Ishikawa (cell line): Measurements from ENCODE around the gene LHFPL2.

Experiments used
- CEBPB ChIP-seq: IDR thresholded peaks from 2 replicates; pipeline ENCODE4 v1.6.1; 2012
- CREB1 ChIP-seq: IDR thresholded peaks from 2 replicates; pipeline ENCODE4 v1.6.1; 2012; ENCODE audit warnings: low read depth
- EGR1 ChIP-seq: IDR thresholded peaks from 2 replicates; pipeline ENCODE4 v1.6.1; 2012
- EP300 ChIP-seq: IDR thresholded peaks from 2 replicates; pipeline ENCODE4 v1.6.1; 2012; ENCODE audit warnings: borderline replicate concordance
- FOXM1 ChIP-seq: IDR thresholded peaks from 2 replicates; pipeline ENCODE4 v1.6.1; 2012; ENCODE audit warnings: low read depth, borderline replicate concordance
- MAX ChIP-seq: IDR thresholded peaks from 2 replicates; pipeline ENCODE4 v1.6.1; 2012
- RAD21 ChIP-seq: IDR thresholded peaks from 2 replicates; pipeline ENCODE4 v1.6.1; 2012; ENCODE audit warnings: low read depth
- TAF1 ChIP-seq: IDR thresholded peaks from 2 replicates; pipeline ENCODE4 v1.6.1; 2012; ENCODE audit warnings: low read depth, mild to moderate bottlenecking
- TCF12 ChIP-seq: IDR thresholded peaks from 2 replicates; pipeline ENCODE4 v1.6.1; 2012; ENCODE audit warnings: low read depth
- USF1 ChIP-seq: IDR thresholded peaks from 2 replicates; pipeline ENCODE4 v1.6.1; 2012
- YY1 ChIP-seq: IDR thresholded peaks from 2 replicates; pipeline ENCODE4 v1.6.1; 2012; ENCODE audit warnings: low read depth
- ZBTB7A ChIP-seq: IDR thresholded peaks from 2 replicates; pipeline ENCODE4 v1.6.1; 2012; ENCODE audit warnings: low read depth
- TF ChIP-seq, protein P1 (sequence below): IDR thresholded peaks from 2 replicates; pipeline ENCODE4 v1.6.1; 2012; ENCODE audit warnings: low read depth, mild to moderate bottlenecking

DNA sequence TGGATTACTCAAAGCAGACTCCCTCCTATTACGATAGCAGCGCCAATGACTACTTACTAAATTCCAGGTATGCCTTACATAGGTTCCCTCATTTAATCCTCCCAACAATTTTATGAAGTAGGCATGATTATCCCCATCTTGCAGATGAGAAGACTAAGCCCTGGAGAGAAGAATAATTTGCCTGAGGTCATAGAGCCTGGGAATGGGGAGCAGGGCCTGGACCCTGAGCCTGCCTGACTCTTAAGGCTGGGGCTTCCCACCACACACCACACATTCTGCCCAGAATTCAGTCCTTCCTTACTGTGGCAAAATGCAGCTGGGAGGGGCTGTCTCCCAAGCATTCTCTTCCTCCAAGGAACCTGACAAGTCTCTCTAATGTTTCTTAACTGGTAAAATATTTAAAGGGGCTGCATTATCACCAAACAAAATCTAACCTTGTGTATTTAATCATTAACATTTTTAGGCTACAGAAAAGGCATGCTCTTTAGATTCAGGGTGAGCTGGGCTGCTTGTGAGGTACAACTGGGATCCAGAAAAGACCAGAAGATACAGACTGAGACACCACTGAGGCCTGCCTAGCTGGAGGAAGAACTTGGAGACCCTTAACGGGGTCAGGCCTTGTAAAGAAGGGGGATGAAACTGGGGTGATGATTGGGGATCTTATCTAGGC, 26.1 kb downstream of the LHFPL2 start:
- TF ChIP-seq YY1, result no peak
- TF ChIP-seq EP300, result no peak
- no peak for TF ChIP-seq EGR1
- no peak for TF ChIP-seq MAX
- no peak for TF ChIP-seq RAD21
- no peak for TF ChIP-seq TCF12
- no peak for TF ChIP-seq CREB1
- TF ChIP-seq USF1, result no peak
- TF ChIP-seq, protein P1, sequence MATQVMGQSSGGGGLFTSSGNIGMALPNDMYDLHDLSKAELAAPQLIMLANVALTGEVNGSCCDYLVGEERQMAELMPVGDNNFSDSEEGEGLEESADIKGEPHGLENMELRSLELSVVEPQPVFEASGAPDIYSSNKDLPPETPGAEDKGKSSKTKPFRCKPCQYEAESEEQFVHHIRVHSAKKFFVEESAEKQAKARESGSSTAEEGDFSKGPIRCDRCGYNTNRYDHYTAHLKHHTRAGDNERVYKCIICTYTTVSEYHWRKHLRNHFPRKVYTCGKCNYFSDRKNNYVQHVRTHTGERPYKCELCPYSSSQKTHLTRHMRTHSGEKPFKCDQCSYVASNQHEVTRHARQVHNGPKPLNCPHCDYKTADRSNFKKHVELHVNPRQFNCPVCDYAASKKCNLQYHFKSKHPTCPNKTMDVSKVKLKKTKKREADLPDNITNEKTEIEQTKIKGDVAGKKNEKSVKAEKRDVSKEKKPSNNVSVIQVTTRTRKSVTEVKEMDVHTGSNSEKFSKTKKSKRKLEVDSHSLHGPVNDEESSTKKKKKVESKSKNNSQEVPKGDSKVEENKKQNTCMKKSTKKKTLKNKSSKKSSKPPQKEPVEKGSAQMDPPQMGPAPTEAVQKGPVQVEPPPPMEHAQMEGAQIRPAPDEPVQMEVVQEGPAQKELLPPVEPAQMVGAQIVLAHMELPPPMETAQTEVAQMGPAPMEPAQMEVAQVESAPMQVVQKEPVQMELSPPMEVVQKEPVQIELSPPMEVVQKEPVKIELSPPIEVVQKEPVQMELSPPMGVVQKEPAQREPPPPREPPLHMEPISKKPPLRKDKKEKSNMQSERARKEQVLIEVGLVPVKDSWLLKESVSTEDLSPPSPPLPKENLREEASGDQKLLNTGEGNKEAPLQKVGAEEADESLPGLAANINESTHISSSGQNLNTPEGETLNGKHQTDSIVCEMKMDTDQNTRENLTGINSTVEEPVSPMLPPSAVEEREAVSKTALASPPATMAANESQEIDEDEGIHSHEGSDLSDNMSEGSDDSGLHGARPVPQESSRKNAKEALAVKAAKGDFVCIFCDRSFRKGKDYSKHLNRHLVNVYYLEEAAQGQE, result no peak
- TF ChIP-seq ZBTB7A, result no peak
- no peak for TF ChIP-seq TAF1
- TF ChIP-seq CEBPB, result no peak
- no peak for TF ChIP-seq FOXM1
